Measurements from ENCODE around the gene IFIT3. TPM values are rescaled to one million over a fixed set of nuclear protein-coding genes. Genes with fewer than 3 reads are reported as not detected.
A peak's percentile ranks its signal among the peaks of the same experiment; 100 is the strongest.
"Not testable (repeated sequence)": the region's sequence is repeated elsewhere in the genome, so short reads cannot be mapped to it uniquely, and the experiment has no call there.

IFIT3 gene, protein sequence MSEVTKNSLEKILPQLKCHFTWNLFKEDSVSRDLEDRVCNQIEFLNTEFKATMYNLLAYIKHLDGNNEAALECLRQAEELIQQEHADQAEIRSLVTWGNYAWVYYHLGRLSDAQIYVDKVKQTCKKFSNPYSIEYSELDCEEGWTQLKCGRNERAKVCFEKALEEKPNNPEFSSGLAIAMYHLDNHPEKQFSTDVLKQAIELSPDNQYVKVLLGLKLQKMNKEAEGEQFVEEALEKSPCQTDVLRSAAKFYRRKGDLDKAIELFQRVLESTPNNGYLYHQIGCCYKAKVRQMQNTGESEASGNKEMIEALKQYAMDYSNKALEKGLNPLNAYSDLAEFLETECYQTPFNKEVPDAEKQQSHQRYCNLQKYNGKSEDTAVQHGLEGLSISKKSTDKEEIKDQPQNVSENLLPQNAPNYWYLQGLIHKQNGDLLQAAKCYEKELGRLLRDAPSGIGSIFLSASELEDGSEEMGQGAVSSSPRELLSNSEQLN
- 1.00 TPM for polyA plus RNA-seq (2013, experiment 1 of 2)
- polyA plus RNA-seq (2013, experiment 2 of 2): 0.95 TPM

GRCh38 chr10:89327803-89328441 lies at the start of gene IFIT3:
TSS of gene IFIT3 (plus strand) at chr10:89327997. CDS start at chr10:89328074, 77 bp downstream.
- 58% methylated on average over 7 of the region's 7 CpGs for WGBS
- H3K36me3 ChIP-seq (ENCODE audit: insufficient read depth, low read length): no peaks in the 10 kb centered on the region
- H3K9me3 ChIP-seq (ENCODE audit: insufficient read depth, low read depth, low read length): no peaks in the 10 kb centered on the region
- peak within 1 kb of the TSS; percentile 80 for H3K27ac ChIP-seq (ENCODE audit: low read depth, low read length)
- H3K4me3 ChIP-seq (ENCODE audit: low read length): peak within 1 kb of the TSS; percentile 5; the same call in 1 of the 2 replicates
- H3K27me3 ChIP-seq (ENCODE audit: insufficient read depth, low read length): no peaks in the 10 kb centered on the region
- peak within 1 kb of the TSS; percentile 27; the same call in 1 of the 2 replicates for H3K9ac ChIP-seq (ENCODE audit: low read depth, low read length)
- H3K4me1 ChIP-seq (ENCODE audit: insufficient read depth, low read length): peaks cover 42% of the 10 kb centered on the region

GRCh38 chr10:89278034-89278535 lies 49.7 kb upstream of the IFIT3 start:
- Histone ChIP-seq H3K9me3 (ENCODE audit: insufficient read depth, low read depth, low read length) (no peaks in the 10 kb centered on the region), H3K4me1 (ENCODE audit: insufficient read depth, low read length) (peaks cover 16% of the 10 kb centered on the region; the same call in 1 of the 2 replicates), H3K9ac (ENCODE audit: low read depth, low read length) (no peak overlapping the region), H3K36me3 (ENCODE audit: insufficient read depth, low read length) (no peaks in the 10 kb centered on the region), H3K4me3 (ENCODE audit: low read length) (no peak overlapping the region), H3K27ac (ENCODE audit: low read depth, low read length) (no peak overlapping the region), H3K27me3 (ENCODE audit: insufficient read depth, low read length) (no peaks in the 10 kb centered on the region)
- no CpG with 5 or more reads among the region's 1 CpG for WGBS

GRCh38 chr10:89278900-89279392 lies 48.9 kb upstream of the IFIT3 start:
- Histone ChIP-seq H3K27me3 (ENCODE audit: insufficient read depth, low read length) (no peaks in the 10 kb centered on the region), H3K4me3 (ENCODE audit: low read length) (no peak overlapping the region), H3K36me3 (ENCODE audit: insufficient read depth, low read length) (no peaks in the 10 kb centered on the region), H3K9me3 (ENCODE audit: insufficient read depth, low read depth, low read length) (no peaks in the 10 kb centered on the region), H3K4me1 (ENCODE audit: insufficient read depth, low read length) (peaks cover 22% of the 10 kb centered on the region), H3K27ac (ENCODE audit: low read depth, low read length) (no peak overlapping the region), H3K9ac (ENCODE audit: low read depth, low read length) (no peak overlapping the region)

DNA sequence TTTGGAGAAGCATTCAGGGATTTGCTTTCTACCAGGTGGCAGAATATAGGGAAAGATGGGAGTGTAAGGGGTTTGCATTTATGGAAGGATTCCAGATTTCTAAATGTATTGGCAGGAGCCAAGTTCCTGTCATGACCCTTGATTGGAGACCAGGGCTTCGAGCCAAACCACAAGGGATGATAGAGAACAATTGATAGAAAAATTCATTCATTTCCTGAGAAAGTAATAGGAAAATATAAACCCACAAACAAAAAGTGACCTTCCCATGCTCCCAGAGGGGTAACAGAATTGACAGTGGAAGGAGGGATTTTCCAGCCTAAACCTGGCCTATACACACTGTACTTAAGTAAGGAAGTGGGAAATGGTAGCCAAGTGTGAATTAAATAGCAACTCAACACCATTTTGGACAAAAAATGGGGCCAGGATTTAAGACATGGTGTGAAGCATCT lies 48.4 kb upstream of the IFIT3 start:
- Histone ChIP-seq H3K36me3 (ENCODE audit: insufficient read depth, low read length) (no peaks in the 10 kb centered on the region), H3K9ac (ENCODE audit: low read depth, low read length) (no peak overlapping the region), H3K27ac (ENCODE audit: low read depth, low read length) (no peak overlapping the region), H3K27me3 (ENCODE audit: insufficient read depth, low read length) (no peaks in the 10 kb centered on the region), H3K4me3 (ENCODE audit: low read length) (no peak overlapping the region), H3K9me3 (ENCODE audit: insufficient read depth, low read depth, low read length) (no peaks in the 10 kb centered on the region), H3K4me1 (ENCODE audit: insufficient read depth, low read length) (peaks cover 25% of the 10 kb centered on the region)
- 91% methylated on average over 1 of the region's 1 CpG for WGBS

DNA sequence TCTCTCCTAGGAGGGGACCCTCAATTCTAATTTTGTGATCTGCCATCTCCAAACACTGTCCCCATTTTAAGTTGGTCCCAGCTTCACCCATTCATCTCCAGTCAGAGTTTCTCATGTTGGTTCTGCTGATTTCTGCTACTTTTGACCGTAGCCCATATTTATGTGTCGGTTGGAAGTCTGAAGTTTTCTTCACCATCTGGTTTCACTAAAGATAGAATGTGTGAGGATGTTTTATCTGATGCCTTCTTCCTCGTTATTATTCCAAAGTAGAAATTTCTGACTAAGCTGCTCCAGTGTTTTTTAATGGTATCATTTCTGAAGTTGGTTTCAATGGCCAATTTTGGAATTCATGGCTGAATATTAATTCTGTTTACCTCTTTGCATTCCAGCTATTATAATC lies 47.3 kb upstream of the IFIT3 start:
- 91% methylated on average over 3 of the region's 3 CpGs for WGBS
- Histone ChIP-seq H3K4me1 (ENCODE audit: insufficient read depth, low read length) (peaks cover 24% of the 10 kb centered on the region), H3K9ac (ENCODE audit: low read depth, low read length) (no peak overlapping the region), H3K9me3 (ENCODE audit: insufficient read depth, low read depth, low read length) (no peaks in the 10 kb centered on the region), H3K36me3 (ENCODE audit: insufficient read depth, low read length) (no peaks in the 10 kb centered on the region), H3K27me3 (ENCODE audit: insufficient read depth, low read length) (no peaks in the 10 kb centered on the region), H3K4me3 (ENCODE audit: low read length) (no peak overlapping the region), H3K27ac (ENCODE audit: low read depth, low read length) (no peak overlapping the region)

DNA sequence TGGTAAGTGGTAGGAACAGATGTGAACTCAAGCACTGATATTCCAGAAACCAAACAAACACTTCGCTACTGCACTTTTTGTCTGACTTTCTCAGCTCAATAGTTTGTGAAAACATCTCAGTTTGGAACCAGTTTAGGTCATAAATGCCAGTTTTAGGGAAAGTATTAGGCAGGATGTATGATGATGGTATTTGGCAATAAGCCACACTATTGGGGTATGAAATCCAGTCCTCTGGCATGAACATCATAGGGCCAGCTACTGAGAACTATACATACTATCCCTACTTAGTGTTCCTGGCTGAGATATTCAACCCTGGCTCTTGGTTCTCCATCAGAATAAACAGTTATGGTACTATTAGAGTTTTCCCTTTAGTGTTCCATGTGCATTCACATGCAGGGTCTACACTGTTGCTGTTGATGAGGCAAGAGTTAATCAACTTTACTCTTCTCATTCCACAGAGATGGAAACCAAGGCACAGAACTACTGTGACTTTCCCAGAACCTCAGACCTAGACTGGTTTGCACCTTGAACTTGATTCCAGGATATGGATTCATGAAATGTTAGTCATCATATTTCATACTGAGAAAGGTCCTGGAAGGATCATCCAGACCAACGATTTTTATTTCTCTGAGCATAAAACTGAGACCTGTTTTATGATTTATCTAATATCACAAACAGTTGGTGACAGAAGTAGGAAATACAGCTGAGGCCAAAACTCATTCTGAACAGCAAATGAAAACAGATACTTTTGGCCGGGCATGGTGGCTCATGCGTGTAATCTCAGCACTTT lies 46.0 kb upstream of the IFIT3 start:
- Histone ChIP-seq H3K27ac (ENCODE audit: low read depth, low read length) (no peak overlapping the region), H3K4me1 (ENCODE audit: insufficient read depth, low read length) (peaks cover 24% of the 10 kb centered on the region)
- WGBS: 93% methylated on average over 3 of the region's 4 CpGs

GRCh38 chr10:89283025-89283935 lies 44.5 kb upstream of the IFIT3 start:
- Histone ChIP-seq H3K4me1 (ENCODE audit: insufficient read depth, low read length) (peaks cover 16% of the 10 kb centered on the region), H3K9me3 (ENCODE audit: insufficient read depth, low read depth, low read length) (0 out of 2 replicates have a peak, but pooled peaks cover 3% of the 10 kb centered on the region), H3K9ac (ENCODE audit: low read depth, low read length) (0 out of 2 replicates have a peak overlapping the region, but pooled peaks have one; percentile 0), H3K27ac (ENCODE audit: low read depth, low read length) (peak overlapping the region; percentile 25; the same call in 1 of the 2 replicates), H3K36me3 (ENCODE audit: insufficient read depth, low read length) (no peaks in the 10 kb centered on the region), H3K27me3 (ENCODE audit: insufficient read depth, low read length) (no peaks in the 10 kb centered on the region), H3K4me3 (ENCODE audit: low read length) (no peak overlapping the region)
- 76% methylated on average over 5 of the region's 6 CpGs for WGBS

More for the DNA sequence above, 46.0 kb upstream of the IFIT3 start:
- Histone ChIP-seq H3K9ac (ENCODE audit: low read depth, low read length) (no peak overlapping the region), H3K36me3 (ENCODE audit: insufficient read depth, low read length) (no peaks in the 10 kb centered on the region), H3K9me3 (ENCODE audit: insufficient read depth, low read depth, low read length) (0 out of 2 replicates have a peak, but pooled peaks cover 3% of the 10 kb centered on the region), H3K27me3 (ENCODE audit: insufficient read depth, low read length) (no peaks in the 10 kb centered on the region), H3K4me3 (ENCODE audit: low read length) (no peak overlapping the region)

GRCh38 chr10:89283936-89284475 lies 43.8 kb upstream of the IFIT3 start:
- Histone ChIP-seq H3K27me3 (ENCODE audit: insufficient read depth, low read length) (no peaks in the 10 kb centered on the region), H3K27ac (ENCODE audit: low read depth, low read length) (peak overlapping the region; percentile 25; the same call in 1 of the 2 replicates), H3K9ac (ENCODE audit: low read depth, low read length) (0 out of 2 replicates have a peak overlapping the region, but pooled peaks have one; percentile 0), H3K4me1 (ENCODE audit: insufficient read depth, low read length) (peaks cover 13% of the 10 kb centered on the region), H3K36me3 (ENCODE audit: insufficient read depth, low read length) (no peaks in the 10 kb centered on the region), H3K4me3 (ENCODE audit: low read length) (no peak overlapping the region), H3K9me3 (ENCODE audit: insufficient read depth, low read depth, low read length) (0 out of 2 replicates have a peak, but pooled peaks cover 3% of the 10 kb centered on the region)
- WGBS: 43% methylated on average over 4 of the region's 4 CpGs

GRCh38 chr10:89284711-89285110 lies 43.1 kb upstream of the IFIT3 start:
- not testable (repeated sequence) for H3K4me3 ChIP-seq (ENCODE audit: low read length); H3K9me3 ChIP-seq (ENCODE audit: insufficient read depth, low read depth, low read length); H3K36me3 ChIP-seq (ENCODE audit: insufficient read depth, low read length); H3K27me3 ChIP-seq (ENCODE audit: insufficient read depth, low read length); H3K27ac ChIP-seq (ENCODE audit: low read depth, low read length); H3K9ac ChIP-seq (ENCODE audit: low read depth, low read length)
- peaks cover 13% of the 10 kb centered on the region for H3K4me1 ChIP-seq (ENCODE audit: insufficient read depth, low read length)
- 65% methylated on average over 6 of the region's 6 CpGs for WGBS

Data from HUES64 (cell line).